Upper lobe of left lung (tissue), 6 donors: ENCODE data around the gene SLC25A45. TPM values are rescaled to one million over a fixed set of nuclear protein-coding genes. Genes with fewer than 3 reads are reported as not detected.
A peak's percentile ranks its signal among the peaks of the same experiment; 100 is the strongest.

Experiments used
- ATAC-seq, 2 donors: fragments of 200-7000 bp; cut with Tn5 transposase; one replicate each; pipeline ENCODE4 v1.9.1; 2022; ENCODE audit warnings: mild to moderate bottlenecking in 2 of 2, moderate library complexity in 2 of 2; ENCODE audit not compliant: low FRiP score in 2 of 2
- DNase-seq, 2 donors: peaks; one replicate each; pipeline ENCODE4 v3.0.0-alpha.2; 2019 to 2020
- H3K27ac ChIP-seq, 4 donors: fragments of 200-600 bp; sonication (generic); one replicate each; pipeline ENCODE4 v1.5.1; 2016 to 2019
- H3K27me3 ChIP-seq, 4 donors: fragments of 200-600 bp; sonication (generic); one replicate each; pipeline ENCODE4 v1.5.1; 2017 to 2019
- H3K36me3 ChIP-seq, 4 donors: fragments of 200-600 bp; sonication (generic); one replicate each; pipeline ENCODE4 v1.5.1; 2016 to 2019
- H3K4me1 ChIP-seq, 4 donors: fragments of 200-600 bp; sonication (generic); one replicate each; pipeline ENCODE4 v1.5.1; 2018 to 2019
- H3K4me3 ChIP-seq, 4 donors: fragments of 200-600 bp; sonication (generic); one replicate each; pipeline ENCODE4 v1.5.1; 2017 to 2019; ENCODE audit warnings: mild to moderate bottlenecking in 2 of 4, moderate library complexity in 1 of 4
- H3K9me3 ChIP-seq, 4 donors: fragments of 200-600 bp; sonication (generic); one replicate each; pipeline ENCODE4 v1.5.1; 2018 to 2019
- EP300 ChIP-seq, 4 donors: sonication (generic); formaldehyde crosslinking; IDR thresholded peaks; one replicate each; pipeline ENCODE4 v1.5.1; 2017; ENCODE audit warnings: antibody characterized with exemption in 4 of 4, control low read depth in 2 of 4
- POLR2A ChIP-seq, 4 donors: fragments of 450-650 bp; IDR thresholded peaks; one replicate each; pipeline ENCODE4 v1.5.1; 2016 to 2017; ENCODE audit warnings: antibody characterized with exemption in 4 of 4, mild to moderate bottlenecking in 2 of 4
- POLR2AphosphoS5 ChIP-seq, 2 donors: sonication (generic); formaldehyde crosslinking; IDR thresholded peaks; one replicate each; pipeline ENCODE4 v1.5.1; 2017; ENCODE audit warnings: antibody characterized with exemption in 2 of 2
- WGBS, 2 donors: methylation state at CpG; one replicate each; pipeline ENCODE4 v1.1.5; 2017 to 2018; 5-methylcytosine and 5-hydroxymethylcytosine counted together
- total RNA-seq, 6 donors: library from RNA; depleted of rRNA in 4 of 6; stranded (reverse); fragments of >200 nt in 4 of 6; gene quantifications; one replicate each; pipeline versions ENCODE4 v1.1.0 to v1.2.1, GENCODE V29; 2016 to 2021
- TF ChIP-seq, protein P1 (sequence below), 6 experiments: fragments of 450-650 bp in 4 of 6; fragments of 200-600 bp in 2 of 6; sonication (generic) in 2 of 6; IDR thresholded peaks; one replicate each; pipeline ENCODE4 v1.5.1; 2016 to 2019; ENCODE audit warnings: antibody characterized with exemption in 6 of 6
- donor health status: DM: no; HTN: no; CAD: no; lungs with moderate emphysema.
- donor health status: DM: no; HTN: yes; CAD: no; lungs with severe emphysema.

SLC25A45 gene
- total RNA-seq, 6 donors from 2014 or later, result 5.5 to 40.8 (median 19.4) TPM

GRCh38 chr11:65389294-65389980 is 7.0 kb upstream of the SLC25A45 start:
- peaks cover 68 to 81% (median 69%) of the 10 kb centered on the region in 4 donors for H3K4me1 ChIP-seq
- H3K27ac ChIP-seq, result peak overlapping the region; percentile 75 to 98 (median 88)
- WGBS, 2 donors, result 83 to 88% methylated on average over 1 to 19 of the region's 20 CpGs
- H3K9me3 ChIP-seq, result no peaks in the 10 kb centered on the region
- no peaks in the 10 kb centered on the region for H3K27me3 ChIP-seq
- H3K4me3 ChIP-seq, result peak overlapping the region in 1 of 4 donors; percentile 26
- DNase-seq (peak in 1 of 2 donors; percentile 75), ATAC-seq (no peak)
- peaks cover 0 to 44% (median 23%) of the 10 kb centered on the region in 4 donors for H3K36me3 ChIP-seq
- TF ChIP-seq POLR2AphosphoS5 (IDR thresholded peaks at IDR 0.05), result peak in 1 of 2 donors; percentile 17
- no peak for TF ChIP-seq EP300 (IDR thresholded peaks at IDR 0.05)

GRCh38 chr11:65388731-65389130 is 6.3 kb upstream of the SLC25A45 start:
- peaks cover 0 to 37% (median 16%) of the 10 kb centered on the region in 4 donors for H3K36me3 ChIP-seq
- ATAC-seq (no peak), DNase-seq (no peak)
- H3K4me1 ChIP-seq, result peaks cover 75 to 88% (median 76%) of the 10 kb centered on the region in 4 donors
- 93% methylated on average over 4 of the region's 4 CpGs; no CpG with 5 or more reads in 1 of the 2 donors for WGBS, 2 donors
- TF ChIP-seq, protein P1, sequence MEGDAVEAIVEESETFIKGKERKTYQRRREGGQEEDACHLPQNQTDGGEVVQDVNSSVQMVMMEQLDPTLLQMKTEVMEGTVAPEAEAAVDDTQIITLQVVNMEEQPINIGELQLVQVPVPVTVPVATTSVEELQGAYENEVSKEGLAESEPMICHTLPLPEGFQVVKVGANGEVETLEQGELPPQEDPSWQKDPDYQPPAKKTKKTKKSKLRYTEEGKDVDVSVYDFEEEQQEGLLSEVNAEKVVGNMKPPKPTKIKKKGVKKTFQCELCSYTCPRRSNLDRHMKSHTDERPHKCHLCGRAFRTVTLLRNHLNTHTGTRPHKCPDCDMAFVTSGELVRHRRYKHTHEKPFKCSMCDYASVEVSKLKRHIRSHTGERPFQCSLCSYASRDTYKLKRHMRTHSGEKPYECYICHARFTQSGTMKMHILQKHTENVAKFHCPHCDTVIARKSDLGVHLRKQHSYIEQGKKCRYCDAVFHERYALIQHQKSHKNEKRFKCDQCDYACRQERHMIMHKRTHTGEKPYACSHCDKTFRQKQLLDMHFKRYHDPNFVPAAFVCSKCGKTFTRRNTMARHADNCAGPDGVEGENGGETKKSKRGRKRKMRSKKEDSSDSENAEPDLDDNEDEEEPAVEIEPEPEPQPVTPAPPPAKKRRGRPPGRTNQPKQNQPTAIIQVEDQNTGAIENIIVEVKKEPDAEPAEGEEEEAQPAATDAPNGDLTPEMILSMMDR (IDR thresholded peaks at IDR 0.05), result no peak
- TF ChIP-seq EP300 (IDR thresholded peaks at IDR 0.05) (no peak), POLR2A (IDR thresholded peaks at IDR 0.05) (no peak), POLR2AphosphoS5 (IDR thresholded peaks at IDR 0.05) (no peak)
- H3K27ac ChIP-seq, result peak overlapping the region; percentile 8 to 98 (median 66)
- peak overlapping the region in 1 of 4 donors; percentile 82 for H3K4me3 ChIP-seq
- H3K9me3 ChIP-seq, result no peaks in the 10 kb centered on the region
- H3K27me3 ChIP-seq, result no peaks in the 10 kb centered on the region

- ATAC-seq, result peak; percentile 77 to 91
Measured at GRCh38 chr11:65386307-65387140, 4.1 kb upstream of the SLC25A45 start, which contains the start of gene FRMD8. Gene FRMD8, plus strand, starts transcription at chr11:65386637. Its CDS starts 400 bp downstream, at chr11:65387037.

DNA sequence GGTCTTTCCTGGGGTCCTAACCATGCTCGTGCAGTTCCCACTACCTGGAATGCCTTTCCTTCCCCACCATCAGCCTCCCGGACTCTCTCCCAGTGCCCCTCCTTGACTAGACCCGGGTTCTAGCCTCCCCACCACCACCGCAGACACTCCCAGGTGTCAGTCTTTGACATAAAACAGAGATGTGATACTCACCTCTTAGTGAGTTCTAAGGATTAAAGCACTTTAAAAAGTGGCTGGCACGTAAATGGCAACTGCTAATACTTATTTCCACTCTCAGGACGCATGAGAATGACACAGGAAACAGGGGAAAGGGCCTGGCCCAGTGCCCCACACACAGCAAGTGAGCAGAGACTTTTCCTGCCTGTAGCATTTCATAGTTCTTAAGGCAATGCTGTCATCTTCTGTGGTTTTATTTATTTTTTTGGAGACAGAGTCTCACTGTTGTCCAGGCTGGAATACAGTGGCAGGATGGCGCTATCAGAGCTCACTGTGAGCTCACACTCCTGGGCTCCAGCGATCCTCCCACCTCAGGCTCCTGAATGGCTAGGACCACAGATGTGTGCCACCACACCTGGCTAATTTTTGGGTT is 1.9 kb upstream of the SLC25A45 start:
- TF ChIP-seq, protein P1 (IDR thresholded peaks at IDR 0.05), result no peak
- TF ChIP-seq POLR2AphosphoS5 (IDR thresholded peaks at IDR 0.05), result no peak
- TF ChIP-seq POLR2A (IDR thresholded peaks at IDR 0.05), result no peak
- TF ChIP-seq EP300 (IDR thresholded peaks at IDR 0.05), result no peak
- Histone ChIP-seq H3K4me1 (peaks cover 76 to 95% (median 82%) of the 10 kb centered on the region in 4 donors), H3K9me3 (no peaks in the 10 kb centered on the region), H3K27ac (peak overlapping the region; percentile 93 to 99 (median 98)), H3K27me3 (no peaks in the 10 kb centered on the region), H3K36me3 (peaks cover 0 to 10% (median 0%) of the 10 kb centered on the region in 4 donors), H3K4me3 (no peak overlapping the region)
- no peak for DNase-seq
- ATAC-seq, result no peak
- WGBS, 2 donors, result 55 to 70% methylated on average over 8 of the region's 8 CpGs

More at GRCh38 chr11:65386307-65387140, 4.1 kb upstream of the SLC25A45 start, which contains the start of gene FRMD8:
- peaks cover 83 to 95% (median 88%) of the 10 kb centered on the region in 4 donors for H3K4me1 ChIP-seq
- H3K4me3 ChIP-seq, result peak within 1 kb of the TSS; percentile 78 to 85 (median 82)
- H3K9me3 ChIP-seq, result no peaks in the 10 kb centered on the region
- WGBS, 2 donors, result 0 to 2% methylated on average over 1 to 60 of the region's 76 CpGs
- TF ChIP-seq POLR2A (IDR thresholded peaks at IDR 0.05) (peak in 3 of 4 donors; percentile 89 to 97 (median 93)), POLR2AphosphoS5 (IDR thresholded peaks at IDR 0.05) (peak; percentile 97), EP300 (IDR thresholded peaks at IDR 0.05) (peak in 1 of 4 donors; percentile 3)
- TF ChIP-seq, protein P1 (IDR thresholded peaks at IDR 0.05), result peak in 1 of 6 experiments; percentile 25
- peaks cover 0 to 18% (median under 1%) of the 10 kb centered on the region in 4 donors for H3K36me3 ChIP-seq
- peak; percentile 92 to 100 for DNase-seq
- peak within 1 kb of the TSS; percentile 93 to 99 (median 98) for H3K27ac ChIP-seq
- no peaks in the 10 kb centered on the region for H3K27me3 ChIP-seq
